Measurements from ENCODE around the gene RNF5. TPM values are rescaled to one million over a fixed set of nuclear protein-coding genes. Genes with fewer than 3 reads are reported as not detected.

RNF5 gene
- total and polyA plus RNA-seq, 7 donors, result 52.0 to 122 (median 91.1) TPM

- Histone ChIP-seq H3K27ac (peak overlapping the region; percentile 91), H3K27me3 (ENCODE audit: insufficient read depth in 3 of 3, low read length in 2 of 3) (no peaks in the 10 kb centered on the region), H3K36me3 (ENCODE audit: insufficient read depth in 1 of 2, low read depth in 1 of 2) (peaks cover 0 to 21% of the 10 kb centered on the region in 2 donors), H3K4me1 (peaks cover 19% of the 10 kb centered on the region), H3K4me3 (peak overlapping the region; percentile 77), H3K9me3 (no peaks in the 10 kb centered on the region)
- TF ChIP-seq CTCF (IDR thresholded peaks at IDR 0.05), result no peak
- DNase-seq (peak in 1 of 2 donors; percentile 52), ATAC-seq (peak; percentile 1 to 8 (median 4))
- intact Hi-C loops (cut with DNase I), result loop anchor here in 1 of 2 donors (10.0 kb wide), 1 partner anchor 1005 kb away; the partner anchor contains the start of gene COL11A2
- WGBS, 3 donors, result 0 to 13% (median 11%) methylated on average over 12 to 23 of the region's 23 CpGs
These were observed 11.5 kb downstream of the RNF5 start for GRCh38 chr6:32189742-32190053.

DNA sequence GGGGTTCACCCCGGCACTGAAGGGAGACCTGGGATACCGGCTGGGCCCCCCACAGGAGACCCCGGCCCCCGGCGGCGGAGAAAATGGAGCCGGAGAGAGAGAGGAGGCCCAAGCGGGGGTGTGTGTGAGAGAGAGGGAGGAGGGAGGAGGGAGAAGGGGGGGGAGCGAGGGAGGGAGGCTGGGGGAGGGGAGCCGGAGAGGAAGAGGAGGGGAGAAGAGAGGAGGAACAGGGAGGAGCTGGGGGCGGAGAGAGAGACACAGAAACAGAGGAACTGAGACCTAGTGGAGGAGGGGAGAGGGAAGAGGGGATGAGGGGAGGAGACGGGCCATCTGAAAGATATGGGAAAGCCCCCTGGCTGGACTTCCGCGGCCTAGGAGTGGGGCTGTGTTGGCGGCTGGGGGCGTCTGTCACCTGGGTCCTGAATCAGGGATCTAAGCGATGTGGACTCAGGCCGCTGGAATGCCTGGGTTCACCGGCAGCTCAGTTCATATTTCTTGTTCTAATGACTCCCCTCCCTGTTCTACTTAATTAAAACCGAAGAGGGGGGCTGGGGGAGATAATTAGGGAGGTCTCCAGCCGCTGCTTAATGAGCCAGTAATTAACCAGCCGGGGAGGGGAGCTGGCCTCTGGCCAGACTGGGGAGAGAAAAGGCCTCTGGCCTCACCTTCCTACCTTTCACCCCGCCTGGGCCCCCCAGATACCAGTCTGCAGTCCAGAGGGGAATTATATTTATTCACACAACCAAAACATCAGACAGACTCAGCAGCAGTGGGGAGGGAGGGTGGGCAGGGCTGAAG lies 12.0 kb downstream of the RNF5 start, which contains the start of gene PBX2:
Gene PBX2 (minus strand): TSS at position 149 of the 798 bp plus-strand sequence. CDS start 287 bp downstream, outside the sequence.
- peak; percentile 76 to 82 (median 78) for ATAC-seq
- 0 to 2% (median 1%) methylated on average over 15 to 23 of the region's 23 CpGs for WGBS, 3 donors
- peaks cover 0 to 21% of the 10 kb centered on the region in 2 donors for H3K36me3 ChIP-seq (ENCODE audit: insufficient read depth in 1 of 2, low read depth in 1 of 2)
- TF ChIP-seq CTCF (IDR thresholded peaks at IDR 0.05), result no peak
- no peaks in the 10 kb centered on the region for H3K9me3 ChIP-seq
- H3K27ac ChIP-seq, result peak within 1 kb of the TSS; percentile 91
- no peaks in the 10 kb centered on the region for H3K27me3 ChIP-seq (ENCODE audit: insufficient read depth in 3 of 3, low read length in 2 of 3)
- H3K4me1 ChIP-seq, result peaks cover 20% of the 10 kb centered on the region
- intact Hi-C loops (cut with DNase I), result loop anchor here in 1 of 2 donors (10.0 kb wide), 1 partner anchor 1005 kb away; the partner anchor contains the start of gene COL11A2
- H3K4me3 ChIP-seq, result peak within 1 kb of the TSS; percentile 77
- peak; percentile 89 to 95 for DNase-seq

- Histone ChIP-seq H3K9me3 (no peaks in the 10 kb centered on the region), H3K4me3 (peak overlapping the region; percentile 77), H3K36me3 (ENCODE audit: insufficient read depth in 1 of 2, low read depth in 1 of 2) (peaks cover 0 to 19% of the 10 kb centered on the region in 2 donors), H3K27ac (peak overlapping the region; percentile 91), H3K4me1 (peaks cover 18% of the 10 kb centered on the region), H3K27me3 (ENCODE audit: insufficient read depth in 3 of 3, low read length in 2 of 3) (no peaks in the 10 kb centered on the region)
- no peak for TF ChIP-seq CTCF (IDR thresholded peaks at IDR 0.05)
- WGBS, 3 donors, result 79 to 83% (median 81%) methylated on average over 8 of the region's 8 CpGs
- intact Hi-C loops (cut with DNase I), result loop anchor here in 1 of 2 donors (1.0 to 10.0 kb wide), 2 partner anchors 73 to 1004 kb away; partner anchors contain the start of gene COL11A2
- DNase-seq (no peak), ATAC-seq (no peak)
These were observed 12.9 kb downstream of the RNF5 start for GRCh38 chr6:32190911-32191677.

DNA sequence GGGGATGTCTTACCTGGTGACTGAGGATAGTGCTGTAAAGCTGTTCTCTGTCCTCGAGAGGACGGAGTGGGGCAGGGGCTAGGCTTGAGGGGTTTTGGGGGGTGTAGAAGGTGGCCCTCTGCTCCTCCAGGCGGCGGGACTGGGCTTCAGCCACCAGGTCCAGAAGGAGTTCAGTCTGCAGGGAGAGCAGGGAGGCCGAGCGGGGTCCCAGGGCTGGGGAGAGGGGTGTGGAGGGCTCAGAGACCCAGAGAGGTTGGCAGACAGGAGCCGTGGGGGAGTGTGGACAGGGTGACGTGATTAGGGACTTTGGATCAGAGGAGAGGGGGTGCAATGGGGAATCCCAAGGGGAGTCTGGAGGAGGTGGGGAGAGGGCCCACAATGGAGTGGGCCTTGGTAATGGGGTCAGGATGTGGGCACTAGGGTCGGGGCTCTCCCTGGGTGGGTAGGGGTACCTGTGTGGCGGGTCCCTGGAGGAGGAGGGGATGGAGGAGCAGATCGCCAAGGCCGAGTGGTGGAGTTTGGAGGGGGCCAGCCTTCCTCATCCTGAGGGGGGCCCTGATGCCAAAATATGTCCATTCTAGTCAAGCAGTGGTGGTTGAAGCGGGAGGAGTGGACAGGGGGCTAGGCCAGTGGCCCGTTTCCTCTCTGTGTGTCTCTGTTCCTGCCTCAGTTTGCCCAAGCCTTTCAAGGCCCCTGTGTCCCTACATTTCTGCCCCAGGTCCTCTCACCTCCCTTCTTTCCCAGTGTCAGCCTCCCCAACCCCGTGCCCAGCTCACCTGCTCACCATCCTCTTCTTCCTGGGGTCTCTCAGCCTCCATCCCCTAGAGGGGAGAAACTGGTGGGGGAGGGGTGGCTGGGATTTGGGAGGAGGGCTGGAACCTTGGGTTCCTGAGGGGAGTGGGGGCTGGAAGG lies 13.7 kb downstream of the RNF5 start:
- intact Hi-C loops (cut with DNase I), result loop anchor here in 1 of 2 donors (1.0 to 10.0 kb wide), 2 partner anchors 74 to 1003 kb away; partner anchors contain the start of gene COL11A2
- peak overlapping the region; percentile 77 for H3K4me3 ChIP-seq
- peaks cover 0 to 11% of the 10 kb centered on the region in 2 donors for H3K36me3 ChIP-seq (ENCODE audit: insufficient read depth in 1 of 2, low read depth in 1 of 2)
- DNase-seq (no peak), ATAC-seq (no peak)
- H3K27ac ChIP-seq, result peak overlapping the region; percentile 48
- H3K4me1 ChIP-seq, result peaks cover 24% of the 10 kb centered on the region
- H3K9me3 ChIP-seq, result no peaks in the 10 kb centered on the region
- no peak for TF ChIP-seq CTCF (IDR thresholded peaks at IDR 0.05)
- no peaks in the 10 kb centered on the region for H3K27me3 ChIP-seq (ENCODE audit: insufficient read depth in 3 of 3, low read length in 2 of 3)
- WGBS, 3 donors, result 76 to 84% (median 79%) methylated on average over 14 to 15 of the region's 15 CpGs
